ENCODE measurements around the gene A1CF. TPM values are rescaled to one million over a fixed set of nuclear protein-coding genes. Genes with fewer than 3 reads are reported as not detected.

A1CF gene
- polyA plus RNA-seq, 3 donors, result not detected

DNA sequence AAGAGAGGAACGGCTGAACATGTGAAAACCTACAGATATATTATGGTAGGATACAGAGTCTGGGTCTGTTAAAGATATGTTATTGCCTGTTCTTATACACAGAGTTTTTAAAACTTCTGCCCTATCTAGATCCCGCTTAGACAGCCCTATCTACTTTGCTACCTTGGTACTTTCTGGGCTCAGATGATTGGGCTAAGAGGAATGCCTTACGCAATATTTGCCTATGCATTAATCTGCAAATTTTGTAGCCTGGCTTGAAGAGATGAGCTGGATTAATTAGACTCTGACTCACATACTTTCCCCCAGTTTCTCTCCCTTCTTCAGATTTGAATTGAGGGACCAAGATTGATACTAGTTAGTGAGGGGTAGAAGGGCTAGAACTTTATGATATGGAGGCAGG is 33.6 kb upstream of the A1CF start:
- Histone ChIP-seq H3K79me2 (ENCODE audit: insufficient read depth, low read length) (no peaks in the 10 kb centered on the region), H3K9me3 (replicated peaks in 1 of 2; ENCODE audit: control insufficient read depth in 1 of 2, insufficient read depth in 1 of 2, low read length in 2 of 2) (peaks cover 8 to 14% of the 10 kb centered on the region in 2 donors), H3K27me3 (ENCODE audit: control insufficient read depth in 2 of 2, insufficient read depth in 2 of 2, low read length in 2 of 2) (no peaks in the 10 kb centered on the region), H3K9ac (ENCODE audit: insufficient read depth, low read length, poor library complexity, severe bottlenecking) (no peak overlapping the region), H4K20me1 (ENCODE audit: insufficient read depth, low read length) (no peaks in the 10 kb centered on the region), H3K4me3 (replicated peaks in 1 of 3; ENCODE audit: low read depth in 2 of 3, low read length in 3 of 3) (no peak overlapping the region), H3K36me3 (replicated peaks in 1 of 2; ENCODE audit: control insufficient read depth in 1 of 2, insufficient read depth in 2 of 2, low read length in 2 of 2) (no peaks in the 10 kb centered on the region), H3K4me2 (replicated peaks; ENCODE audit: extremely low read depth, low read length, poor library complexity, severe bottlenecking) (no peak overlapping the region), H2AFZ (ENCODE audit: insufficient read depth, low read depth, low read length, poor library complexity, severe bottlenecking) (no peak overlapping the region), H3K4me1 (ENCODE audit: control insufficient read depth in 1 of 2, insufficient read depth in 2 of 2, low read length in 2 of 2) (no peaks in the 10 kb centered on the region), H3K27ac (ENCODE audit: low read depth in 1 of 2, low read length in 2 of 2) (no peak overlapping the region)
- Mint-ChIP-seq H3K9me3 (peaks cover 4 to 19% (median 12%) of the 10 kb centered on the region in 7 donors), H3K27ac (no peak overlapping the region), H3K36me3 (no peaks in the 10 kb centered on the region), H3K4me1 (no peaks in the 10 kb centered on the region), H3K4me3 (no peak overlapping the region), H3K27me3 (ENCODE audit: low read depth in 3 of 3) (peaks cover 0 to 3% (median 3%) of the 10 kb centered on the region in 3 donors)
- intact Hi-C loops (cut with micrococcal nuclease), result no loop called here
- WGBS (ENCODE audit: insufficient coverage), result no CpG with 5 or more reads among the region's 3 CpGs
- DNase-seq, result no peak
- TF ChIP-seq, protein P1, sequence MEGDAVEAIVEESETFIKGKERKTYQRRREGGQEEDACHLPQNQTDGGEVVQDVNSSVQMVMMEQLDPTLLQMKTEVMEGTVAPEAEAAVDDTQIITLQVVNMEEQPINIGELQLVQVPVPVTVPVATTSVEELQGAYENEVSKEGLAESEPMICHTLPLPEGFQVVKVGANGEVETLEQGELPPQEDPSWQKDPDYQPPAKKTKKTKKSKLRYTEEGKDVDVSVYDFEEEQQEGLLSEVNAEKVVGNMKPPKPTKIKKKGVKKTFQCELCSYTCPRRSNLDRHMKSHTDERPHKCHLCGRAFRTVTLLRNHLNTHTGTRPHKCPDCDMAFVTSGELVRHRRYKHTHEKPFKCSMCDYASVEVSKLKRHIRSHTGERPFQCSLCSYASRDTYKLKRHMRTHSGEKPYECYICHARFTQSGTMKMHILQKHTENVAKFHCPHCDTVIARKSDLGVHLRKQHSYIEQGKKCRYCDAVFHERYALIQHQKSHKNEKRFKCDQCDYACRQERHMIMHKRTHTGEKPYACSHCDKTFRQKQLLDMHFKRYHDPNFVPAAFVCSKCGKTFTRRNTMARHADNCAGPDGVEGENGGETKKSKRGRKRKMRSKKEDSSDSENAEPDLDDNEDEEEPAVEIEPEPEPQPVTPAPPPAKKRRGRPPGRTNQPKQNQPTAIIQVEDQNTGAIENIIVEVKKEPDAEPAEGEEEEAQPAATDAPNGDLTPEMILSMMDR (IDR thresholded peaks at IDR 0.05), result no peak

DNA sequence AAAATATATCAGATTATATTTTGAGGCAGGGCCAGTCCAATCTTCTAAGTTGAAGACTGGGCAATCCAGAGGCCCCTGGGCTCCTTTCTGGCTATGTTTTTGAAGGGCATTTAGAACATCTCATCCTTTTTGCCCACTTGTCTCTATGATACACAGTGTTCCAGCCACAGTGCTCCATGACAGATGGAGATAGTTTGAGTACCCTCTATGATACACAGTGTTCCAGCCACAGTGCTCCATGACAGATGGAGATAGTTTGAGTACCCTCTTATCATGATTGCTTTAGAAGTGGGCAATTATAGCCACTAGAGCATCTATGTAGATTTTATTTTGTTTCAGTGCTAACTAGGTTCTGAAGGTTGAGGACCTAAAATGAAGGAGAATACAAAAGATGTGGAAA is 33.1 kb upstream of the A1CF start:
- Mint-ChIP-seq H3K4me3 (no peak overlapping the region), H3K9me3 (peaks cover 4 to 15% (median 8%) of the 10 kb centered on the region in 7 donors), H3K36me3 (no peaks in the 10 kb centered on the region), H3K27ac (no peak overlapping the region), H3K4me1 (no peaks in the 10 kb centered on the region), H3K27me3 (ENCODE audit: low read depth in 3 of 3) (peaks cover under 1 to 3% (median 3%) of the 10 kb centered on the region in 3 donors)
- H2AFZ ChIP-seq (ENCODE audit: insufficient read depth, low read depth, low read length, poor library complexity, severe bottlenecking), result no peak overlapping the region
- no peaks in the 10 kb centered on the region for H3K79me2 ChIP-seq (ENCODE audit: insufficient read depth, low read length)
- no peaks in the 10 kb centered on the region for H3K27me3 ChIP-seq (ENCODE audit: control insufficient read depth in 2 of 2, insufficient read depth in 2 of 2, low read length in 2 of 2)
- no peaks in the 10 kb centered on the region for H3K36me3 ChIP-seq (replicated peaks in 1 of 2; ENCODE audit: control insufficient read depth in 1 of 2, insufficient read depth in 2 of 2, low read length in 2 of 2)
- H3K4me3 ChIP-seq (replicated peaks in 1 of 3; ENCODE audit: low read depth in 2 of 3, low read length in 3 of 3), result no peak overlapping the region
- no peak overlapping the region for H3K27ac ChIP-seq (ENCODE audit: low read depth in 1 of 2, low read length in 2 of 2)
- H3K9me3 ChIP-seq (replicated peaks in 1 of 2; ENCODE audit: control insufficient read depth in 1 of 2, insufficient read depth in 1 of 2, low read length in 2 of 2), result peaks cover 8 to 13% of the 10 kb centered on the region in 2 donors
- no peak overlapping the region for H3K4me2 ChIP-seq (replicated peaks; ENCODE audit: extremely low read depth, low read length, poor library complexity, severe bottlenecking)
- intact Hi-C loops (cut with micrococcal nuclease), result no loop called here
- no peaks in the 10 kb centered on the region for H4K20me1 ChIP-seq (ENCODE audit: insufficient read depth, low read length)
- TF ChIP-seq, protein P1 (IDR thresholded peaks at IDR 0.05), result no peak
- no peak for DNase-seq
- H3K9ac ChIP-seq (ENCODE audit: insufficient read depth, low read length, poor library complexity, severe bottlenecking), result no peak overlapping the region
- no peaks in the 10 kb centered on the region for H3K4me1 ChIP-seq (ENCODE audit: control insufficient read depth in 1 of 2, insufficient read depth in 2 of 2, low read length in 2 of 2)

Data from CD14-positive monocyte (primary cell).